IPS DF 4.7 (cell line): ENCODE results near the gene ROR2.

Experiments used
- DNase-seq: peaks from one replicate; pipeline ENCODE4 v3.0.0-alpha.2; 2013; ENCODE audit warnings: low spot score; ENCODE audit errors: extremely low read depth

ROR2 gene

GRCh38 chr9:91902475-91903125, 47.4 kb downstream of the ROR2 start:
- no peak for DNase-seq

DNA sequence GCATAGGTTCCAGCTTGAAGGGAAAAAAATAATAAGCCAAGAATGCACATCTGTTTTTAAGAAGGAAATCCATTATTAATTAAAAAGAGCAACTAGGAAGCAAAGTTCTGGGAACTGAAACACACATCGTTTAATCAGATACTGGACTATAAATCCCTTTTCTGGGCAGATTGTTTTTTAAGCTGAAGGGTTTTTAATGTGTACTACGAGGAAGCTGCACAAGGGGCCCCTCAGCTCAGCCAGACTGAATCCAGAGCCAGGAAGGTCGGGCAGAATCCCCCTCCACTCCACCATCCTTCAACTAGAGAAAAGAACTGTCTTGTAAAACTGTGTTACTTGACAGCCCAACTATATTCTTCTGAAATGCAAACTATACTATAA, 49.2 kb downstream of the ROR2 start:
- DNase-seq, result no peak

- no peak for DNase-seq
Observed at GRCh38 chr9:91900055-91900796, 49.8 kb downstream of the ROR2 start.

DNA sequence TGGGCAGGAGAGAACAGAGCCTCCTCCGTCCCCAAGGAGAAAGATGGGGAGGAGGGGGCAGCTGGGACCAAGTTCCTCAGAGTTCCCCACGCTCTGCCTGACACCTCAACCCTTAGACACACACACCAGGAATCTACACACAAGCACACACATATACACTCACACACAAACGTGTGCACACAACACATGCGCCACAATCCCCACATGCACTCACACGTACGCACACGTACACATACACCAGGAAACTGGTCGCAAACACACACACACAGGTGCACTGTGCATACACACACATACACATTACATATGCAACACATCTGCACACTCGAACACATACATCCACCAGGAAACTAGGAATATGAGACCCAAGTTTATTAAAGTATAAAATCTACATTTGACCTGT, 50.4 kb downstream of the ROR2 start:
- DNase-seq, result no peak

DNA sequence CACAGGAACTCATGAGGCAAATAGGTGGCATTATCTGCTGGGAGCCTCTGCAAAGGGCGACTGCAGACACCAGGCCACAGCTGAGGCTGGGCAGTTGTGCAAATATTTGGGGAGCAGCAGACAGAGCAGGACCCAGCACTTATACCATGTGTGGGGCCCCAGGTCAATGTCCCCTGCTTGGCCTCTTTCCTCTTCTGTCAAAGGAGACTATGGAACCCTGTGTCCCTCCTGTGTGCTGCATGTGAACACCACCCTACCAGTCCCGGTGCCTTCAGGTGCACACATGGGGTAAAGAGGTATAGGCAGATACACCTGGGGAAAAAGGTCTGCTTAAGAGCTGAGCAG, 50.8 kb downstream of the ROR2 start:
- DNase-seq, result no peak

DNA sequence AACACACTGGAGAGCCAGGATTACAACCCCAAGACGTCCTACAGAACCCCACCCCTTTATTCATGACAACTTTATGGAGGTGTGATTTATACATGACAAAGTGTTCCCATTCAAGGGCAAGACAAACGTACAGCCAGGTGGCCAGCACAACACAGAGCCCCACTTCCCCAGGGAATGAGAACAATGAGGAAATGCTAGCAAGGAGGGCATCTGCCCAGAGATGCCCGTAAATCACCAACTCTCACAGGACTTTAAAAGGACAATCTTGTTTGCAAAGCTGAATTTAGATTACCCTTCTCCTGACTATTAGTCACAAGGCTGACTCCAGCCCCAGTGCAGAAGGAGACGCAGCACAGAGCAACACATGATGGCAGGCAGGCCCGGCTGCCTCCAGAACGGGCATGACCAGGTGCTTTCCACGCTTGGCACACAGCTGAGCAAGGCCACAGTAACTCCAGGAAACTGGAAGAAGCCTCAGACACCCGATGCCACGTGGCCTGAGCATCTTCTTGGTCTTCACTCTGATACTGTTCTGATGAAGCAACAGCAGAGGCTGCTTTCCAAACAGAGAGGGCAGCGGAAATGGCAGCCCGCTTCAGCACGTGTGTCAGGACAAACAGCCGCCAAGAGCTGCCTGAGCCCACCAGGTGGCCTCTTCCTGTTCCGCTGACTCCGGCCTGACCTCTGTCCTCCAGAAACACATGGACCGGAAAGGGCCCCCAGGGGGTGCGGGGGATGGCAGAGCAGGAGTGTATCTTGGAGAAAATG, 51.4 kb downstream of the ROR2 start:
- no peak for DNase-seq

DNA sequence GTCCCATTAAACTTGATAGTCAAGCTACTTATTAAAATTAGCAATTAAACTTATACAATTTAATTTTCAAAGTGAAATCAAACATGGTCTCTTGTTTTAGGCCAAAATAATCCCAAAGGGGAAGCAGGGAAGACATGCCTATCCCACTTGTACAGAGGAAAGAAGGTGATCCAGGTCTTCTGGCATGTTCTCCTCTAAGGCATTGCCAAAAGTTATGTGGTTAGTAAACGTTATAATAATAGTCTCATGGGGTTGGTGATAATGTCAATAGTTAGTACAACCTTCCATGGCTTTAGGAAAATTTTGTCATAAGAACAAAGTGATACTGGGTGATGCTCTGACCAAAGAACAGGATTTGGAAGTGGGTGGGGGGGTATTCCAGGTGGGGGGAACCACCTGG, 52.8 kb downstream of the ROR2 start:
- no peak for DNase-seq

- no peak for DNase-seq
Observed at GRCh38 chr9:91896513-91897121, 53.4 kb downstream of the ROR2 start.

- no peak for DNase-seq
Observed at GRCh38 chr9:91896097-91896496, 53.9 kb downstream of the ROR2 start.

DNA sequence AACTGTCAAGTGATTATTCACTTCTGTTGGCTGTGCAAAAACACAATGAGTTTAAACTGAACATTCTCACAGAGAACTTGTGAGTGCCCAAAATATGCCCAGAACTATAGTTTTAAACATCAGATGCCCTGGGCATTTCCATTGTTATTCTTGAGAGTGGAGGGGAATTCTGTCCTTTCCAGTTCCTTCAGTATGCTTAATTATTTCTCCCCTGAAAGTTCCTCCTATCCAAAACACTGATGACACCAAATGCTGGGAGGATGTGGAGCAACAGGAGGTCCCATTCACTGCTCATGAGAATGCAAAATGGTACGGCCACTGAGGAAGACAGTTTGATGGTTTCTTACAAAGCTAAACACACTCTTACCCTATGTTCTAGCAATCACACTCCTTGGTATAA, 55.5 kb downstream of the ROR2 start:
- DNase-seq, result no peak

DNA sequence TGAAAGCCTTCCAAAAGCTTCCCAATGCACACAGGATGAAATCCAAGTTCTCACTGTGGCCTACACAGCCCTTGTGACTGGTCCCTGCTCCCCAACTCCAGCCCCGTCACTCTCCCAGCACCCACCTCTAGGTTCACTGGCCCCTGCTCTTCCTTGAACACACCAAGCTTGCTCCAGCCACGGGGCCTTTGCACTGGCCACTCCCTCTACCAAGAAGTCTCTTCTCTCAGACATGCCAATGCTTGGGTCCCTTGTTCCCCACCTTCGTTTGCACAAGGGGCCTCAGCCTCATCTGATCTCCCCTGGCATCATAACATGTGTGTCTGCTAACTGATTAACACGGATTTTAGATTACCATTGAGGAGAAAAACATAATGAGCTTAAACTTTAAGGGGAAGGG, 56.0 kb downstream of the ROR2 start:
- DNase-seq, result no peak

- DNase-seq, result no peak
Observed at GRCh38 chr9:91891915-91892314, 58.1 kb downstream of the ROR2 start.

DNA sequence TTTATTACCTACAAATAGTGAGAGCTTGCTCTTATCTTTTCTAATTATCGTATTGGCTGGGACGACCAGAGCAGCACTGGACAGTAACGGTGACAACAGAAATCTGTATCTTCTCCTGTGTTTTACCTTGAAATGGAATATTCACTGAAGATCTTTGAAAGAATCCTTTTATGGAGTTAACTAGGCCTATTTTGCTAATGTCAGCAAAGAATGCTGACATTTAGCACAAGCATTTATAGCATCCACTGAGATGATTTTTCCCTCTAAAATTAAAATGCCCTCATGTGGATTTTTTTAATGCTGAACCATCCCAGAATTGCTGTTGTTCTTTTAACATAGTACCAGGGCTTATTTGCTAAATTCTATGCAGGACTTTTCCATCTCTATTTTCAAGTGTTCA, 59.4 kb downstream of the ROR2 start:
- DNase-seq, result no peak

DNA sequence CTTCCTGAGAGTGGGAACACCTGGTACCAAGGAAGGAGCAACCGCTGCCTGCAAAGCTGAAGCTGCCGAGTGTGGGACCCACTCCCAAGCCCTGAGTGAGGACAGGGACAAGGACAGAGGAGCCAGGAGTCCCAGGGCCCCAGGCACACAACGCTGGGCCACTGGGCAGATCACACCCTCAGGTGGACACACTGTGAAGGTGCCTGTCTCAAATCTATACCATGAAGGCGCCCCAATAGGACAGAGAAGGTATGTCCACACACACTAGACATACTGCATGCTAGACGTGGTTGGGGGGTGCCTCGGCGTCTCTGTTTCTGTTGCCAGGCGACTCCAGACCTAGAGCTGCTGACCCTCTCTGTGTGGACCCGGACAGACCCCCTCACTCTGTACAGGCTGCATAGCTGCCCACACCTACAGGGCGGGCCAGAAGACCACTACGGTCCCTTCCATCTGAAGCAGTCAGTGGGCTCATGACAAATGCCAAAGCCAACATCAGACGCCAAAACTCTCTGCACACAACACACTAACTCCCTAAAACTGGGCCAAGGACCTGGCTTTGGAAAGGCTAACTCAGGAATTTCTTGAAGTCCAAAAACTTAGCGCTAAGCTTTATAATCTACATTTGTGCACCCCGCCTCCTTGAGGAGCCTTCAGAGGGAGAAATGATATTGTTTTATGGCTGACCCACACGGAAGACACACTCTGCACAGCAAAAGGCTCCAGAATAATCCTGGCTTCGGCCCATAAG, 60.7 kb downstream of the ROR2 start:
- DNase-seq, result no peak

DNA sequence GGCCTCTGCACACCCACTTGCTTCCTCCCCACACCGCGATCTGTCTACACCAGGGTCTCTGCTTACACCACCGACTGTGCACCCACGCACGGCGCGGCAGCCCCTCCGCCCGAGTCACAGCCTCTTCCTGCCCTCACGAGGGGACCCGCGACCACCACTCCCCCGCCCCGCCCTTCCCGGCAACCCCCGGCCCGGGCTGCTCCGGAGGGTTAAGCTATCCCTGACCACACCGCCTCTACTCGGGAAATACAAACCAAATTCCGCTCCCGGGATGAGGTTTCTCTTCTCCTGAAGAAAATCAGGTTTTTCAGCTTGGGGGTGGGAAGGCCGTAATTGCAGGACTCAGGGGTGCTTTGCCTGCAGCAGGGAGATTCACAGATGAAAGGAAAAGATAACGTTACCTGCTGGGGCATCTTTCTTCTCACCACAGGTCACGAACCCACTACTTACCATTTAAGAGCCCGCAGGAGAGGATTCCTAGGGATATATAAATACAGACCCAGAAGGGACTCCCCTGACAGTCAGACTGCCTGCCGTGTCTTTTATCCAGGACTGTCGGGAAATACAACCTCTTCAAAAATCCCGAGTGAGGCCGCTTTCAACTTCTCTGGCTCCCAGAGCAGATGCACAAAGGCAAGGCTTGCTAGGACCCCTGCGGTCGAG, 63.5 kb downstream of the ROR2 start:
- DNase-seq, result no peak

- no peak for DNase-seq
Observed at GRCh38 chr9:91885746-91886413, 64.1 kb downstream of the ROR2 start.

DNA sequence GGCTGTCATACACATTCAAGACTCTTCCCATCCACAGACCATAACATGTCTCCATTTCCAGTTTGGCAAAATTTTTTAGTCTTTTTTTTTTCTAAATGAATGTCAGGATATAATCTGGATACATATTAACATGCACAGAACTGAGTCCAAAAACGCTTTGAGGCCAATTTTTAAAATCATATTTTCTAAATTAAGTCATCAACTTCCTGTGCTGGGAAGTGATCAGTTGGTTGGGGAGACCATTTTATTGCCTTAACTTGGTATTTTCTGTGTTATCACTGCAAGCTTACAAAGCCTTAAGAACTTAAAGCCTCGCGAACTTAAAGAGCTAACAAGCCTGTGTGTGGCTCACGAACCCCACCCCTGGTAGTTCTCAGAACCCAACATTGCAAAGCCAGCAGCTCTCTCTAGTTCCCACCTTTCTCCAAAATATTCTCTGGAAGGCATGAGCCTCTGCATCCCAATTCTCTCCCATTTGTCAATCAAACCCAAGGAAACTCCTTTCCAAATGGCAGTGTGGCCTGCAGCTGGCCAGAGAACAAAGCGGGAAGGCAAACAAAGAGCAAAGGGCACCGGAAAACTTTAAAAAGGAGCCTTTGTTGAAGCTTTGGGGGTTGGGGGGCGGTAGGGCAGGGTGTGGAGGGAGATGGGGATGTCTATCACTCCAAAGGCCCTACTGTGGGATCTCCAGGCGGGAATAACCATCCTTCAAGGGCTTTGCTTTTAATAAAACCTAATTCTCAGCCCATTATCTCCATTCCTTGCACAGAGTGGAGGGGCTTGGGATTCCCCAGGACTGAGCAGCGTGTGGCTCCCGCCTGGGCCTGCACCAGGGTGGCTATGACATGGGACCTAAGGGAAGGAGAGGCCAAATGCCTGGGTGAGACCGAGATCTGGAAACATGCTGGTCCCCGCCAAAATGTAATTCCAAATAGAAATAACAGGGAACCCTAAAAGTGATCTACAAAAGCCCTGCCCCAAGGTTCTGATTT, 65.0 kb downstream of the ROR2 start:
- DNase-seq, result no peak

- no peak for DNase-seq
Observed at GRCh38 chr9:91884153-91884552, 65.9 kb downstream of the ROR2 start.

GRCh38 chr9:91883503-91883902, 66.5 kb downstream of the ROR2 start:
- no peak for DNase-seq
